Vagina (tissue), 2 donors: ENCODE data around the gene UQCC2.

Source experiments
- CTCF ChIP-seq, 3 experiments: fragments of 450-650 bp in 2 of 3; fragments of 200-600 bp in 1 of 3; sonication (generic) in 1 of 3; IDR thresholded peaks; one replicate each; pipeline ENCODE4 v1.5.1; 2017 to 2019; ENCODE audit warnings: antibody characterized with exemption in 3 of 3, mild to moderate bottlenecking in 2 of 3, moderate library complexity in 2 of 3
- POLR2A ChIP-seq, 2 donors: fragments of 450-650 bp; IDR thresholded peaks; one replicate each; pipeline ENCODE4 v1.6.1; 2017; ENCODE audit warnings: antibody characterized with exemption in 2 of 2, mild to moderate bottlenecking in 2 of 2, moderate library complexity in 2 of 2

GRCh38 chr6:33720998-33721397, 9.5 kb upstream of the UQCC2 start:
- TF ChIP-seq POLR2A (IDR thresholded peaks at IDR 0.05) (no peak), CTCF (IDR thresholded peaks at IDR 0.05) (no peak)
